Measurements from ENCODE around the gene RGL1.
A peak's percentile ranks its signal among the peaks of the same experiment; 100 is the strongest.
"Not testable (repeated sequence)": the region's sequence is repeated elsewhere in the genome, so short reads cannot be mapped to it uniquely, and the experiment has no call there.

RGL1 gene

GRCh38 chr1:183785921-183786320, 19.0 kb upstream of the RGL1 start:
- not testable (repeated sequence) for DNase-seq (ENCODE audit: low spot score)

GRCh38 chr1:183787704-183788103, 17.2 kb upstream of the RGL1 start:
- DNase-seq (ENCODE audit: low spot score), result no peak

GRCh38 chr1:183791319-183791718, 13.6 kb upstream of the RGL1 start:
- DNase-seq (ENCODE audit: low spot score), result no peak

GRCh38 chr1:183792300-183792699, 12.6 kb upstream of the RGL1 start:
- DNase-seq (ENCODE audit: low spot score), result no peak

- no peak for DNase-seq (ENCODE audit: low spot score)
These were observed 10.8 kb upstream of the RGL1 start for GRCh38 chr1:183794088-183794487.

GRCh38 chr1:183800449-183800848, 4.5 kb upstream of the RGL1 start:
- no peak for DNase-seq (ENCODE audit: low spot score)

GRCh38 chr1:183801649-183802048, 3.3 kb upstream of the RGL1 start:
- DNase-seq (ENCODE audit: low spot score), result no peak

GRCh38 chr1:183804387-183804786, 533 bp upstream of the RGL1 start:
- DNase-seq (ENCODE audit: low spot score), result no peak

- no peak for DNase-seq (ENCODE audit: low spot score)
These were observed 1.2 kb downstream of the RGL1 start for GRCh38 chr1:183806125-183806524.

GRCh38 chr1:183806675-183807074, 1.8 kb downstream of the RGL1 start:
- no peak for DNase-seq (ENCODE audit: low spot score)

GRCh38 chr1:183807549-183808168, 2.7 kb downstream of the RGL1 start:
- no peak for DNase-seq (ENCODE audit: low spot score)

GRCh38 chr1:183808296-183809027, 3.5 kb downstream of the RGL1 start:
- no peak for DNase-seq (ENCODE audit: low spot score)

GRCh38 chr1:183810121-183810520, 5.2 kb downstream of the RGL1 start:
- no peak for DNase-seq (ENCODE audit: low spot score)

- DNase-seq (ENCODE audit: low spot score), result no peak
These were observed 6.0 kb downstream of the RGL1 start for GRCh38 chr1:183810756-183811544.

- no peak for DNase-seq (ENCODE audit: low spot score)
These were observed 7.2 kb downstream of the RGL1 start for GRCh38 chr1:183812128-183812527.

- DNase-seq (ENCODE audit: low spot score), result peak; percentile 51
These were observed 8.0 kb downstream of the RGL1 start for GRCh38 chr1:183812686-183813569.

GRCh38 chr1:183814121-183814681, 9.3 kb downstream of the RGL1 start:
- no peak for DNase-seq (ENCODE audit: low spot score)

GRCh38 chr1:183816110-183816509, 11.2 kb downstream of the RGL1 start:
- no peak for DNase-seq (ENCODE audit: low spot score)

GRCh38 chr1:183817576-183818288, 12.8 kb downstream of the RGL1 start:
- no peak for DNase-seq (ENCODE audit: low spot score)

GRCh38 chr1:183819059-183819458, 14.1 kb downstream of the RGL1 start:
- no peak for DNase-seq (ENCODE audit: low spot score)

- no peak for DNase-seq (ENCODE audit: low spot score)
These were observed 16.5 kb downstream of the RGL1 start for GRCh38 chr1:183821309-183821888.
